GM18909 (cell line): ENCODE data around the gene TLE5.

Source experiments
- ATAC-seq: cut with Tn5 transposase; IDR thresholded peaks from one replicate; pipeline ENCODE4 v1.9.1; 2021; ENCODE audit warnings: mild to moderate bottlenecking; ENCODE audit not compliant: unreplicated experiment, poor library complexity

The TLE5 gene, protein sequence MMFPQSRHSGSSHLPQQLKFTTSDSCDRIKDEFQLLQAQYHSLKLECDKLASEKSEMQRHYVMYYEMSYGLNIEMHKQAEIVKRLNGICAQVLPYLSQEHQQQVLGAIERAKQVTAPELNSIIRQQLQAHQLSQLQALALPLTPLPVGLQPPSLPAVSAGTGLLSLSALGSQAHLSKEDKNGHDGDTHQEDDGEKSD

DNA sequence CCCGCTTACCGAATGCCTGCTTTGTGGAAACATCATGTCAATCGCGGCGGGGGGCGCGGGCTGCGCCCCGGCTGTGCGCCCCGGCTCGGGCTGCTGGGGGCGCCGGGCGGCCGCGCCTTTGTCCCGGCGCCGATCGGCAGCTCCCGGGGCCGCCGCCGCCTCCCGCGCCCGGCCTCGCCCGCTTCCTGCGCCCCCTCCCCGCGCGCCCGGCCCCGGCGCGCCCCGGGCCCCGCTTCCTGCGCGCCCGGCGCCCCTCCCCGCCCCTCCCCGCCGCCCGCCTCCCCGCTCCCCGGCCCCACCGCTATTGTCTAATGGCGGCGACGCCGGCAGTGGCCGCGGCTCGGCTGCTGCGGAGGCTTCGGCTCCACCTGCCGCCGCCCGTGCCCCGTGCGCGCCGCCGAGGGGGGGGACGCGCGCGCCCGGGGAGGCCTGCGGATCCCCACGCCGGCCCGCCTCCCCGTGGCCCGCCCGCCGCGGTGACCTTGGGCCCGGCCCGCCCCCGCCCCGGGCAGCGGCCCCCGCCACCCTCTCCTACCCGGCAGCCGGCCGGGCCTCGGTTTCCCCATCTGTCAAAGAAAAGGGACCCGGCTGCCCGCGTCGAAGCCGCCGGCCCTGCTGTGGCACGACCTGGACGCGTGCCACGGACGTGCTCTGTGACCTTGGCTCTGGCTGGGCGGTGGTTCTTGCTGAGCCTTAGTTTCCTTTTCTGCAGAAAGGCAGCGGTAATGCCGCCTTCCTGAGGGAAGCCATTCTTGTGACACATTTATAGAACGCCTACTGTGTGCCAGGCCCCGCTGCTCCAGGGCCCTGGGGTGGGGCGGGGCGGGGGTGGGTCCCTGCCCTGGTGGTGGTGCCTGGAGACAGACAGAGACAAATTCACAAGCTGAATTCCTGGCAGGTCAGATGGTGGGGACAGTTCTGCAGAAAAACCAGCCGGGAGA lies at the start of gene TLE5:
Gene TLE5 (minus strand): TSS at position 331 of the 941 bp plus-strand sequence. CDS start 295 bp downstream, at position 36.
- no peak for ATAC-seq

DNA sequence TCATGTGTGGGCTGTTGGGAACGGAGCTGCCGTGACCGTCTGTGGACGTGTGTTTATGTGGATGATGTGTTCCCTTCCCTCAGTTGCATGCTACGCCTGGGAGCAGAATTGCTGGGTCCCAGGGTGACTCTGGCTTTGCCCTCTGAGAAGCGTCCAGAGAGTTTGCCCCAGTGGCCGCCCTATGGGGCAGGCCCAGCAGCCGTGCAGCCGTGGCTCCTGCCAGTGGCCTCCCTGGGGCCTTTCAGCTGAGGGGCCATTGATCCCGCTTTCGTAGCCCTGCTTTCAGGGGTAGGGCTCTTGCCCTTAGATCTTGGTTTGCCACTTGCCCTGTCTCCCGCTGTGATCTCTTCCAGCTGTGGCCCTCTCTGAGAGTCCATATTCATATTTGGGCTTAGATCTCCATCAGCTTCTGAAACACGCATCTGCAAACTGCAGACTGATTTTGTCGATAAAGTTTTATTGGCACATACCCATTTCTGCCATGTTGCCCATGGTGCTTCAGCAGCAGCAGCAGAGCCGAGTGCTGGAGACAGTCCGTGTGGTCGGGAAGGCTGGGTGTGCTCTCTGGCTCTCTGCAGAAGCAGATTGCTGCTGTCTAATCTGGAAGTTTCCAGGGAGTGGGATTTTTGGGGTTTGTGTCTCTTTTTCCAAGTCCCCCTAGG lies 49.4 kb upstream of the TLE5 start:
- ATAC-seq = no peak

DNA sequence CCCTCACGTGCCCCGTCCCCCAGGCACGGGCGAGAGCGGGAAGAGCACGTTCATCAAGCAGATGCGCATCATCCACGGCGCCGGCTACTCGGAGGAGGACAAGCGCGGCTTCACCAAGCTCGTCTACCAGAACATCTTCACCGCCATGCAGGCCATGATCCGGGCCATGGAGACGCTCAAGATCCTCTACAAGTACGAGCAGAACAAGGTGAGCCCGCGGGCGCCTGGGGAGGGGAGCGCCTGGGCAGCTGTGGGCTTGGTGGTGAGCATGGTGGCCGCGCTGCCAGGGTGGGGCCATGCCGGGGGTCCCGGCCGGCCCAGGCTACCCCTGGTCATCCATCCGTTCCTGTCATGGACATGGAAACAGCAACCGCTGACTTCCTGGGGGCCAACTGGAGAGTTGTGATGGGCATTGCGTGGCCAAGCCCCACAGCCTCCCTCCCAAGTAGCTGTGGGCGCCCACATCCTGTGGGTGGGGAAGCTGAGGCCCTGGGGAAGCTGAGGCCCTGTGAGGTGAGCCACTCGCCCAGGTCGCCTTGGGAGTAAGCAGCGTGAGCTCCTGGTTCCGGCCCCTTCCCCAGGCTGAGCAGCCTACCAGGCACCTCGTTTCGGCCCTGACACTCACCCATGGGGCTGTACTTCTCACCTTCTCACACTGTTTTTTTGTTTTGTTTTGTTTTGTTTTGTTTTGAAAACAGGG lies 48.0 kb upstream of the TLE5 start:
- no peak for ATAC-seq

DNA sequence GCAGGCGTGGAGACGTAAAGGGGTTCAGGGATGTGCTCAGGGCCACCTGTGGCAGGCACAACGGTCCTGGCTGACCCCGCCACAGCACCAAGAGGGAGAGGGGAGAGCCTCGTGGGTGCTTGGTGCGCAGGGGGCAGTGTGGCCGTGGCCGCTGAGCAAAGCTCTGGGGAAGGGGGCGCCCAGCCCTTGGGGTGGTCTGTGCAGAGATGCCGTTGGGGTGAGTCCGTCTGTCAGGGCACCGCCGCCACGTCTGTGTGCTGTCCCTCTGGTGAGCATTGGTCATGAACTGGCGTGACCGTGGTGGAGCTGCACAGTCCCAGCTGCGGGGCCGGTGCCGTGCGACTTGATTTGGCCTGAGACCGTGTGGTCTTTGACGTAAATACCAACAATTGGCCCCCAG lies 47.2 kb upstream of the TLE5 start:
- ATAC-seq = no peak

DNA sequence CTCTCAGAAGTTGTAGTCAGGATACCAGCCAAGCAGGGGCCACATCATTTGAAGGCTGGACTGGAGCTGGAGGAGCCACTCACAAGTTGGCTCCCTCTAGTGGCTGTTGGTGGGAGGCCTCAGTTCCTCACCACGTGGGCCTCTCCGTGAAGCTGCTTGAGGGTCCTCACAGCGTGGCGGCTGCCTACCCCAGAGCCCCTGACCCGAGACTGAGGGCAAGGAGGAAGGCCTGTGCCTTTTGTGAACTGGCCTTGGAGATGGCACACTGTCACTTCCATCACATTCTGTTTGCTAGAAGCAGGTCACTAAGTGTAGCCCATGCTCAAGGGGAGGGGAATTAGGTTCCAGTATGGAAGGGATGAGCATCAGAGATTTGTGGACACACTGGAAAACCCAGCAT lies 46.5 kb upstream of the TLE5 start:
- no peak for ATAC-seq

DNA sequence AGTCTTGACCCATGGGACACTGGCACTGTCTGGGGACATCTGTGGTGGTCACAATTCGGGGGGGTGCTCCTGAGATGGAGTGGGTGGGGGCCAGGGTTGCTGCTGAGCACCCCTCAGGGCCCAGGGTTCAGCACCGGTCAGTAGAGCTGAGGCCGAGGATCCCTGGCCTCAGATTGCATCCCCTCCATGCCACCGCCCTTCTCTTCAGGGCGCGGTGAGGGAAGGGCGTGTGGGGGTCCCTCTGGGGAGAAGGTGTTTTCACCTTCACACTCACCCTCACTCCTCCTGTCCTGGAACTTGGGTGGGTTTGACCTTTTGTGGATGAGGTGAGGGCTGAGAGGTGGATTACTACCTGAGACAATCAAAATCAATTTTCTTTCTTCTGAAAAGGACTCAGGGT lies 45.4 kb upstream of the TLE5 start:
- no peak for ATAC-seq

DNA sequence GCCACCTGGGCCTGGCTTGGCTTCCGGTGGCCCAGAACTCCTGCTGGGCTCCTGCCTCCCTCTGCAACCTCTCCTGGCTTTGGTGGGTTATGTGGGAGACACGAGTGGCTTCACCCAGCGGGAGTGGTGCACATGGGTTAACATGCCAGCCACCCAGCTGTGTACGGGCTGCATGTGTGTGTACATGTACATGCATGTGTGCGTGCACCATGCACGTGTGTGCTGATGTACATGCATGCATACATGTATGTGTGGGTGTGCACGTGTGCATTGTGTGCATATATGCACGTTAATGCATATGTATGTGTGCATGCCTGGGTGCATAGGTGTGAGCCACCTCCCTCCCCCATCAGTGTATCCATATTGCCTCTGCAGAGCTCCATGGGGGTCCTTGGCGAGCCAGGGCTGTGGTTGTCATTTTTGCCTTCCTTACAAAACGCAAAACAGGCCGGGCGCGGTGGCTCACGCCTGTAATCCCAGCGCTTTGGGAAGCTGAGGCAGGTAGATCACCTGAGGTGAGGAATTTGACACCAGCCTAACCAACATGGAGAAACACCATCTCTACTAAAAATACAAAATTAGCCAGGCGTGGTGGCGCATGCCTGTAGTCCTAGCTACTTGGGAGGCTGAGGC lies 44.3 kb upstream of the TLE5 start:
- no peak for ATAC-seq

DNA sequence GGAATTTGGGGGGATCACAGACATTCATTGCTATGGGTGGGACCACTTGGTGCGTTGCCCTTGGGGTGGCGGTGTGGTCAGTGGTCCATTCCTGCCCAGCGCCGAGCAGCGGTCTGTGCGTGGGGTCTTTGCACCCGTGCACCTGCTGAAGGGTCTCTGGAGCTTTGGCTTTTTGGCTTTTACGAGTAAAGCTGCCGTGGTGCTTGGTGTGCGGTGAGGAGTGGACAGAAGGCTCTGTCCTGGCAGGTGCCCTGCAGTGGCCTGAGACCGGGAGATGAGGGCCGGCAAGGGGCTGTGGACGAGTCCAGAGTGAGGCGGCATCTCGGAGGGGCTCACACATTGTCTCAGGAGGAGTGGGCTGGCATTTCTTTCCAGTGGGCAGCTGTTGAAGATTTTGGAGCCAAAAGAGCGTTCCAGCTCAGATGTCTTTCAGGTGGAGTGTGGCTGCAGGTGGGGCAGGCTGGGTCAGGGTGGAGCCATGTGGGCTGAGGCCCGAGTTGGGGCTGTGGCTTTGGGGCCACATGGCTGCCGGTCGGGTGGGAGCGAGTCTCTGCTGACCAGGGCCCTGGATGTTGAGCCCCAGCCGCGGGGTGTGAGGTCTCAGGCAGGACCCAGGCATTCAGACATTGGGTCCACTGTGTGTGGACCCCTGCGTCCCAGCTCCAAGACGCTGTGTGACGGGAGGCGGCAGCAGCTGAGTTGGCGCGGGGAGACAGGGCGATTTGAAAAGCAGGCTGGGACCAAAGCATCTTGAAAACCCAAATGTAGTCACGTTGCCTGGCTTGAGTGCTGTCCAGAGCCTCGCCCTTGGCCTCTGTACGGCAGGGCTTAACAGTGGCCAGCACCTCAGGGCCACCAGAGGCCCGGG lies 43.6 kb upstream of the TLE5 start:
- no peak for ATAC-seq

DNA sequence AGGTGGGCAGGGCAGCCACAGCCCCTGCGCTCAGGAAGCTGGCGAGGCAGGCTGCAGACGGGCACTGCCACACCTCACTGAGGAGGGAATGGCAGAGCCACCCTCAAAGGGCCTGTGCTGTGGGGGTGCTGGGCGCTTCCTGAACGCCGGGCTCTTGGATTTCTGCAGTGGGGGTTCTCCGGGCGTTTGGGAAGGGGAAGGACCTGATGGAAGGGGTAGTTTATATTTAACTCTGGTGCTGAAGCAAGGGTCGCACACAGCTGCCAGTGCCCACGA lies 42.4 kb upstream of the TLE5 start:
- no peak for ATAC-seq

DNA sequence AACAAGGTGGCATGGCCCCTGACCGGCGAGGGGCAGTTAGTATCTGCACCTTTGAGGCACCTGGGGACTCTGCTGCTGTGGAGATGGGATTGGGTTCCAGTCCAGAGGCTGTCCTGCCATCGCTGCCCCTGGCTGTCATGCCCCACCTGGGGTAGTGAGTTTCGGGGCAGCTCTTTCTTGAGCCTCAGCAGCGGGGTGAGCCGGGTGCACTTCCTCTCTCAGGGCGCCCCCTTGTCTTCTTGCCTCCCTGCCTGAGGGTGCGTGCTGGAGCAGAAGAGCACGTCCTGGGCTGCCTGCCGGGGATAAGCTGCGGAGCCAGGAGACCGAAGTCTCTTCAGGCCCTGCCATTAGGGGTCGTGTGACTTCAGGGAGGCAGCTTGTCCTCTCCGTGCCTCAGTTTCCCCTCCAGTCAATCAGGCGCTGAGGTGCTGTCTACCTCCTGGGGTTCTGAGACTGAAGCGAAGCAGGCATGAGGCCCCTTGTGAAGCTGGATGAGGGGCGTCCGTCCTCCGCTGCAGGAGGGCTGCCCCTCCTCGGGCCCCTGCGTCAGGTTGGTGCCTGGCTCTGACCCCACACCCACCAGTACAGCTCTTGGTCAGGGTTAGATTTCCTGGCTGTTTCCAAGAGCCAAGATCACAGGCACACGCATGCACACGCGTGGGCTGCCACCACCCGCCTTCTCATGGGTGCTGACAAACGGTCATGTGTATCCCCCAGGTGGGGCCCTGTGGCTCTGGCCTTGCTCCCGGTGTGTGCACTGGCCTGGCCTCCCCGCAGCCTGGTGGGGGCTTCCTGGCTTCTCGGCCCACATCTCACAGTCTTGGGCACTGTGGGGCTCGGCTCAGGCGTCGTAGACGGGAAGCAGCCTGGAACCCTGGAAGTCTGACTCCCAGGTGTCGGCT lies 40.2 kb upstream of the TLE5 start:
- no peak for ATAC-seq

DNA sequence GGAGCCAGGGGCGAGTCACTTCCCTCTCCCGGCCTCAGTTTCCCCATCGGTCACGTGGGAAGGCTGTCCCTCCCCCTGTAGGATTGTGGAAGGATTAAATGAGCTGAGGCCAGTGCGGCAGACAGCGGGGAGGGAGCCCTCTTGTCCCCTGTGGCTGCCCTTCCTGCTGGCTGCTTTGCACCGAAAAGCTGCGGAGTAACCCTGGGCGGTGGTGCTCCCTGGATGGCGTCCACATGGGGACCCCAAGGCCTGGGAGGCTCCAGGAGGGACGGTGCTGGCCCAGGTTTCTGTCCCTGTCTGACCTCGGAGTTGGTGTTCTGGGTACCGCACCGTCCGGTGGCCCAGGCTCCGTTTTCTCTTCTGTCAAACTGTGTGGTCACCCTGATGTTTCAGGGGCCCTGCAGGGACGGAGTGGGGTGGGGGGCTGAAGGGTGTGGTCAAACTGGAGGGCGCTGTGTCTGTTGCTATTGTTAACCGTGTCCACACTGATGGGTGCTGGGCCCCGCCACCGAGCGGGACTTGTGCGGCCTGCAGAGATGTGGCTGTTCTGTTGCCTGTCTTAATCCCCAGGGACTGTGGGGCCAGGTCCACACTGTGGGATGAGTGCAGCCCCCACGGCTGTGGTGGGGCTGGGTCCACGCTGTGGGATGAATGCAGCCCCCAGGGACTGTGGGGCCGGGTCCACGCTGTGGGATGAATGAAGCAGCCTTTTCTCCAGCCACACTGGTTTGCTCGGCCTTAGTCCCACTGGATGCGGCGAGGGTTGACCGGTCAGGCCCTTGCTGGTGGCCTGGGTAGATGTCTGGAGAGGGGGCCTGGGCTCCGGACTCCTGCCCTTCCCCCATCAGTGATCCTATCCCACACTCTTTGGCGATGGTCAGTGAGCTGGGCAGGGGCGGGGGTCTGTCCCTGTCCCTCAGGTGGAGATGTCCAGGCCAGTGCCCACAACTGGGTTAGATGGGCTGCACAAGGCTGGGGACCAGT lies 38.7 kb upstream of the TLE5 start:
- ATAC-seq = no peak

DNA sequence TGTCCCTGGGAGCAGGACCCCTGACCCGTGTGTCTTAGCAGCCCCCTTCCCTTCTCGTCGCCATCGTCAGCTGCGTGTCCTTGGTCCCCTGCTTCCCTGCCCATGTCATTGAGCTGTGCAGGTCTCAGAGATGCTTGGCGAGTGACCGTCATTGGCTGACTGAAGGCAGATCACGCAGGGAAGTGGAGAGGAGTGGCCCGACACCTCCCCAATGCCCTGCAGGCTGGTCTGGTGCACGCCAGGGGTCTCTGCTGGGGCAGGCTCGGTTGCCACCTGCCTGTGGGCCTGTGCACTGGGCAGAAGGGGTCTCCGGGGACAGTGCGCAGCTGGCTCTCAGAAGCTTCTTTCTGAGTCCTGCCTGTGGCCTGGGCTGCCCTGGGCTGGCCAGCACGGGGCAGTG lies 38.0 kb upstream of the TLE5 start:
- ATAC-seq = no peak

DNA sequence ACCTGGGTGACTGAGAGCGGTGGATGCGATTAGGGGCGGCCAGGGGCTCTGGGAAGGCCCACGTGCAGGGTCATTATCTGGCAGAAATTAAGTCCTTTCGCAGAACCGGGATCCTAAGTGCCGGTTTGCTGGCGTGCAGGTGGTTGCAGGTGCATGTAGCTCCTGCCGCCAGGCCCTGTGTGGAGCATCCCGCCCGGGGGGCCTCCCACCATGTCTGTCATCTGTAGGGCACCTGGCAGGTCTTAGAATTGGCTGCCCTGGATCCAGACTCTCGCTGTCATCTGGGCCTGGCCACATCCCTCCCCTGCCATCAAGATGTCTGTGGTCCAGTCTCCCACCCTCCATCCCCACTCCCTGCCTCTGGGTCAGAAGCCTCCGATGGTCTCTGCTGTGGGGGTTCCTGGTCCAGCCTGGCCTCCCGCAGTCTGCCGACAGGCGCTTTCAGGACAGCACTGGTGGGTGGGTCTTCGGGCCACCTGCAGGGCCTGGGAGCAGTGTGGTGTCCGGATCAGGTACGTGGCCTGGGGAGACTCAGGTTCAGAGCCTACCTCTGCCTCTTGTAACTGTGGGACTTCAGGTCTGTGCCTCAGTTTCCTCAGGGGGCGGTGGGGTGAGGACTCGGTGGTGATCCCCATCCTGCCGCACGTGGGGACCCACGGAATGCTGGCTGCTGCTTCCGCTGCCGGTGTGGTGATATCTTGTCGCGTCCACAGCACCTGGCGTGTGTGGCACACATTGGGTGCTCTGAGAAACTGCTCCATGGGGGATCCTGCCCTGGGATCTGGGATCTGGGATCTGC lies 37.3 kb upstream of the TLE5 start:
- no peak for ATAC-seq

DNA sequence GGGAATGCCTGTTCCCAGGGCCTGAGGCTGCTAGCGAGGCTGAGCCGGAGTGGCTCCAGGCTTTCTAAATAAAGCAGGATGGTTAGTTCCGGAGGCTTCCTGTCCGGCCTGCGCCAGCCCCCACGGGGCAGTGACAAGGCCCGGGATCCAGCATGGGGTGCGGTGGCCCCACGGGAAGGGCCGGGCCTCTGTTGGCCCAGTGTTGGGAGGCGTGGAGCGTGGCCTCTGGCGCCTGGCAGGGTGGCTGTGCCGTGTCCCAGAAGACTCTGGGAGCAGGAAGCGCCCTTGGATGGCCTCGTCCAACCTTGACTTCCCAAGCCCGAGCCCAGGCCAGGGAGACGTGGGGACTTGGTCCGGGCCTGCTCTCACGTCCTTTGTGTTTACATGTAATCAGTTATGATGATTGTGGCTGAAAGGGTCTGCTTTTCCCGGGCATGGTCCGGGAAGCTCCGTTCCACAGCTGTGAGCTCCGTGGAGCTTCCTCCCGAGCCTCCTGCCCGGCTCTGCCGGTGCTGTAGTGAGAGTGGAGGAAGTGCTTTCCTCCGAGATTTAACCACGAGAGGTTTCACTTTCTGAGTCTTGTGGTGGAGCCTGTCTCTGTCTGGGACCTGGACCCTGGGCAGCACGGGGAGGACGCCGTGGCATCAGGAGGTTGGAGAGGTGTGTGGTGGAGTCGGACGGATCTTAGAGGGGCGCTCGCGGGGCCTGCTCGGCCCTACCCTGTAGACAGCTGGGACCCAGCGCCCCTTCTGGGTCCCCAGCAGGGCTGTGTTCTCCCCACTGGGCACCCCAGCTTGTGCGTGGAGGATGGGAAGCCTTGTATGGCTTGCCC lies 36.4 kb upstream of the TLE5 start:
- ATAC-seq = no peak

DNA sequence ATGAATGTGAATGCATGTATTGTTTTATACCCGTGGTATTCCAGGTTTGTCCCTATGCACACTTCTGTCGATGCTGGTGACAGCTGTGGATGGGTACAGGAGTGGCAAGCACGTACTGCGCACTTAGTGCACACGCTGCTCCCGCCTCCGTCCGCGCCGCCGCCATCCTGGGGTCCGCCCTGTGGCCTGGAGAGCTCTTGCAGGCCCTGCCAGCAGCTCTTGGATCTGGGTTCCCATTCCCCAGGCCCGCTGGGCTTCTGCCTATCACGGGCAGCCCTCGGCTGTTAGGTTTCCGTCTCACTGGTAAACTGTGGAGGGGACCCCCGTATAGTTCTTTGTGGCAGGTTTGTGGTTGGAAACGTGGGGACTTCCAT lies 35.8 kb upstream of the TLE5 start:
- no peak for ATAC-seq

DNA sequence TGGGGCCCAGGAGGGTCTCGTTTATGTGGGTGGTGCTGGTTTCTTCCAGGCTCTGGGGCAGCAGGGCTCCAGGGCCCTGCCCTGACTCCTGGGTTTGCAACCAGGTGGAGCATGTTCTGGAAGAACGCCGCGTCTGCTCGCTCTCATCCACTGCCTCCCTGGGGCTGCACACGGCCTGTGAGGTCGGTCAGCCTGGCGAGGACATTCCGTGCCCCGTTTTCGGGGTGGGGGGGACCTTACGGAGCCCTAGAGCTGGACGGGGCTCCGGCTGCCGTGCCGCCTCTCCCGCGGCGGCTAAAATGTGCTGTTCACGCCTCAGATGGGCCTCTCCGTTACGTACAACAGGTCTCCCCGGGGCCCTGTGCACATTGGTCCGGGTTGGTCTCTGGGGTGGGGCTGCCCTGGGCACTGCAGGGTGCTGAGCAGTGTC lies 35.2 kb upstream of the TLE5 start:
- no peak for ATAC-seq
